ENCODE results near the gene CHCHD1.
"Not testable (repeated sequence)": the region's sequence is repeated elsewhere in the genome, so short reads cannot be mapped to it uniquely, and the experiment has no call there.

The CHCHD1 gene

GRCh38 chr10:73785721-73786511 is 4.1 kb downstream of the CHCHD1 start:
- H3K4me3 ChIP-seq (ENCODE audit: low read length) = peak overlapping the region; percentile 88
- TF ChIP-seq CTCF (IDR thresholded peaks at IDR 0.05; ENCODE audit: insufficient read depth, low read depth, low read length, missing control alignments) = no peak
- DNase-seq (ENCODE audit: low read depth) = peak; percentile 73

- no peak for DNase-seq (ENCODE audit: low read depth)
- peak overlapping the region; percentile 88 for H3K4me3 ChIP-seq (ENCODE audit: low read length)
- no peak for TF ChIP-seq CTCF (IDR thresholded peaks at IDR 0.05; ENCODE audit: insufficient read depth, low read depth, low read length, missing control alignments)
Measured at GRCh38 chr10:73786512-73786885, 4.7 kb downstream of the CHCHD1 start.

GRCh38 chr10:73787031-73787800 is 5.4 kb downstream of the CHCHD1 start:
- not testable (repeated sequence) for H3K4me3 ChIP-seq (ENCODE audit: low read length); DNase-seq (ENCODE audit: low read depth)

GRCh38 chr10:73788864-73789658 is 7.2 kb downstream of the CHCHD1 start:
- H3K4me3 ChIP-seq (ENCODE audit: low read length) = no peak overlapping the region
- DNase-seq (ENCODE audit: low read depth) = no peak
- TF ChIP-seq CTCF (IDR thresholded peaks at IDR 0.05; ENCODE audit: insufficient read depth, low read depth, low read length, missing control alignments) = no peak

GRCh38 chr10:73789659-73790055 is 7.8 kb downstream of the CHCHD1 start:
- DNase-seq (ENCODE audit: low read depth) = no peak
- H3K4me3 ChIP-seq (ENCODE audit: low read length) = no peak overlapping the region
- no peak for TF ChIP-seq CTCF (IDR thresholded peaks at IDR 0.05; ENCODE audit: insufficient read depth, low read depth, low read length, missing control alignments)

GRCh38 chr10:73790886-73791625 is 9.2 kb downstream of the CHCHD1 start:
- H3K4me3 ChIP-seq (ENCODE audit: low read length) = no peak overlapping the region
- TF ChIP-seq CTCF (IDR thresholded peaks at IDR 0.05; ENCODE audit: insufficient read depth, low read depth, low read length, missing control alignments) = no peak
- DNase-seq (ENCODE audit: low read depth) = no peak
